HepG2 (cell line): Measurements from ENCODE around the gene SSNA1. TPM values are rescaled to one million over a fixed set of nuclear protein-coding genes. Genes with fewer than 3 reads are reported as not detected.

ENCODE experiments used
- AGO2 ChIP-seq: fragments of 200-400 bp; formaldehyde crosslinking; optimal IDR thresholded peaks from 2 replicates; pipeline ENCODE3; 2017; ENCODE audit warnings: mild to moderate bottlenecking, low read depth, low read length, moderate library complexity
- BATF2 ChIP-seq: sonication (generic); formaldehyde crosslinking; IDR thresholded peaks from 2 replicates; pipeline ENCODE4 v1.8.0; 2022; ENCODE audit warnings: mild to moderate bottlenecking, missing genetic modification reagents, moderate library complexity
- CEBPZ ChIP-seq: IDR thresholded peaks from 2 replicates; pipeline ENCODE4 v1.6.1; 2012; ENCODE audit warnings: low read length, improper control_type of control experiment
- EHMT2 ChIP-seq: fragments of 200-600 bp; sonication (generic); IDR thresholded peaks from 2 replicates; pipeline ENCODE4 v1.7.0; 2017; ENCODE audit warnings: antibody characterized with exemption, low read depth, low read length, borderline replicate concordance
- FOXO4 ChIP-seq: sonication (generic); formaldehyde crosslinking; conservative IDR thresholded peaks from 2 replicates; pipeline ENCODE4 v1.8.1; 2023; ENCODE audit warnings: missing genetic modification reagents
- IKZF5 ChIP-seq: IDR thresholded peaks from 2 replicates; pipeline ENCODE4 v1.6.1; 2018; ENCODE audit warnings: missing genetic modification reagents, mild to moderate bottlenecking, missing compliant biosample characterization
- KDM4B ChIP-seq: sonication (generic); formaldehyde crosslinking; IDR thresholded peaks from 2 replicates; pipeline ENCODE4 v1.4.0; 2020; ENCODE audit warnings: missing genetic modification reagents
- KIAA2018 ChIP-seq: sonication (generic); formaldehyde crosslinking; IDR thresholded peaks from 2 replicates; pipeline ENCODE4 v1.5.0; 2020; ENCODE audit warnings: mild to moderate bottlenecking, missing genetic modification reagents, borderline replicate concordance
- NR3C1 ChIP-seq: sonication (generic); formaldehyde crosslinking; IDR thresholded peaks from 2 replicates; pipeline ENCODE4 v1.4.0; 2020; ENCODE audit warnings: missing genetic modification reagents
- SRSF1 ChIP-seq: fragments of 200-400 bp; formaldehyde crosslinking; optimal IDR thresholded peaks from 2 replicates; pipeline ENCODE3; 2017; ENCODE audit warnings: mild to moderate bottlenecking, low read depth, low read length, moderate library complexity
- TAF1 ChIP-seq: sonication (generic); formaldehyde crosslinking; IDR thresholded peaks from 2 replicates; pipeline ENCODE4 v1.4.0; 2020; ENCODE audit warnings: missing genetic modification reagents
- ZNF563 ChIP-seq: sonication (generic); formaldehyde crosslinking; IDR thresholded peaks from 2 replicates; pipeline ENCODE4 v1.8.0; 2022; ENCODE audit warnings: mild to moderate bottlenecking, moderate library complexity, missing genetic modification reagents
- polyA plus RNA-seq, 8 experiments: library from polyadenylated mRNA; depleted of rRNA in 3 of 8; stranded (reverse) in 7 of 8; unstranded in 1 of 8; fragments of >200 nt; fragmentation: Illumina TruSeq in 4 of 8; extraction: Trizol in 4 of 8; gene quantifications; 2 replicates each; pipeline versions ENCODE4 v1.2.1 to v1.2.3, GENCODE V29; 2011 to 2016; ENCODE audit warnings: low read depth in 4 of 8, missing spikeins in 1 of 8, mixed read lengths in 1 of 8; ENCODE audit not compliant: insufficient read depth in 1 of 8
- total RNA-seq, 5 experiments: library from RNA; depleted of rRNA; stranded (reverse); fragments of >200 nt; fragmentation: Illumina TruSeq; extraction: Trizol; gene quantifications; 2 replicates each; pipeline ENCODE4 v1.2.3, GENCODE V29; 2016; ENCODE audit warnings: low read depth in 1 of 5

SSNA1 gene
- total and polyA plus RNA-seq, 2 of the 13 experiments (the other 11 are each of a cell fraction or from before 2014, with no cell fraction given) = 35.9 to 49.4 TPM

- TF ChIP-seq KIAA2018 (no peak), EHMT2 (no peak), TAF1 (peak; percentile 79), CEBPZ (no peak), AGO2 (peak; percentile 64), IKZF5 (CRISPR knock-in tag) (peak; percentile 76; the same call in 1 of the 2 replicates), BATF2 (CRISPR knock-in tag) (0 out of 2 replicates have a peak, but pooled peaks have one; percentile 41), ZNF563 (CRISPR knock-in tag) (peak; percentile 63), SRSF1 (no peak), FOXO4 (CRISPR knock-in tag) (no peak), KDM4B (CRISPR knock-in tag) (peak; percentile 49; the same call in 1 of the 2 replicates), NR3C1 (no peak)
These were observed 16.9 kb downstream of the SSNA1 start, which contains the start of the genes NDOR1 and TMEM203 (continued) for GRCh38 chr9:137205126-137206069.
